Muscle of back (tissue), 11 donors: ENCODE measurements around the gene BRD3. TPM values are rescaled to one million over a fixed set of nuclear protein-coding genes. Genes with fewer than 3 reads are reported as not detected.

Experiments used
- DNase-seq, 3 donors: peaks; one replicate each; pipeline versions ENCODE4 v3.0.0 to v3.0.0-alpha.2; 2013
- polyA plus RNA-seq, 10 donors: library from polyadenylated mRNA; unstranded; fragments of 120-200 nt; gene quantifications; one replicate each; pipeline ENCODE4 v1.2.1, GENCODE V29; 2013; ENCODE audit not compliant: insufficient read length in 10 of 10

The BRD3 gene
- polyA plus RNA-seq, 10 donors, result 51.7 to 67.4 (median 58.4) TPM

DNA sequence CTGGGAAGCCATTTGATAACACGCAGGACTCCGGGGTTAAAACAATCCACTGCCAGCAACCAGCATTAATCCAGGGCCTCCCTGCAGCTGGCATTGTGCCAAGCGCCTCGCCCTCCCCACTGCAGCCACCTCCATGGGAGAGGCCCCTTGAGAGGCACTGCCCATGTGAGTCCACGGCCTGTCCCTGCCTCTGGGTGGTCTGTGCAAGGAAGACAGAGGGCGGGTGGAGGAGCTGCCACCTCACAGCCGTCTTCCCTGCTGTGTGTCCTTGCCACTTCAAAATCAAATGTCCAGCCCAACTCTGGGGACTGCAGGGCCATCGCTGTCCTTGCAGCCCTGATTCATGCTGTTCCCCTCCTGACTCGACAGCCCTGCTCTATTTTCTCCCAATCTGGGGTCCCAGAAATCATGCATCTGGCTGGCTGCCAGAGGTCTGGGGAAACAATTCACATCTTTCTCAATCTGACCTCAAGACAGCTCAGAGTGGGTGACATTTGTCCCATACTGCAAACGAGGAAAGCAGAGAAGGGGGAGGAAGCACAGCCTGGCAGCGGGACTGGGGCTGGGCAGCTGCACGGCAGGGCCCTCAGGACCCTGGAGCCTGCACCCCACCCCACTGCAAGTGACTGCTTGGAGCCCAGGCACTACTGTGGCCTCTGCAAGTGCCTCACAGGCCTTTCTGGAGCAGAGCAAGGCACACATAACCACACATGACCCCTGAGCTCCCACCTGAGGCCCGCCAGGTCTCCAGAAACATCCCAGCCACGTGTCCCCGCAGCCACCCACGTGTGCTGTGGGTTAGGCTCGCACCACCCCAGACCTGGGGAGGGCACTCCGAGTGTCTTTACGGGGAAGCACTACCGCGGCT, 26.8 kb downstream of the BRD3 start:
- no peak for DNase-seq

DNA sequence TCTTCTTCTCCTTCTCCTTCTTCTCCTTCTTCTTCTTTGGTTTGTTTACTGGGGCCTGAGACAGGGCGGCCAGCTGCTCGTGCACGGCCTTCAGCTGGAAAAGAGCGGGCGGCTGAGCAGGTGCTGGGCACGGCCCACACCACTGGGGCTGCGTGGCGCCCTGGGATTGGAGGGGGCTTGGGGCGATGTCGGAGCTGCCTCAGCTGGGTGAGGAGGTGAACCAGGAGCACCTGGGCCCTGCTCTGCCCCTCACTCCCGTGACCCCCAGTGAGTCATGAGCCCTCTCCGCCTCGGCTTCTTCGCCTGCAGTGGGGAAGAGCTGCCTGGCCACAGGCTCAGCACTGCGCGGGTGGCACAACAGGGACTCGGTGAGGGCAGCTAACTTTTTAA, 27.7 kb downstream of the BRD3 start:
- no peak for DNase-seq

DNA sequence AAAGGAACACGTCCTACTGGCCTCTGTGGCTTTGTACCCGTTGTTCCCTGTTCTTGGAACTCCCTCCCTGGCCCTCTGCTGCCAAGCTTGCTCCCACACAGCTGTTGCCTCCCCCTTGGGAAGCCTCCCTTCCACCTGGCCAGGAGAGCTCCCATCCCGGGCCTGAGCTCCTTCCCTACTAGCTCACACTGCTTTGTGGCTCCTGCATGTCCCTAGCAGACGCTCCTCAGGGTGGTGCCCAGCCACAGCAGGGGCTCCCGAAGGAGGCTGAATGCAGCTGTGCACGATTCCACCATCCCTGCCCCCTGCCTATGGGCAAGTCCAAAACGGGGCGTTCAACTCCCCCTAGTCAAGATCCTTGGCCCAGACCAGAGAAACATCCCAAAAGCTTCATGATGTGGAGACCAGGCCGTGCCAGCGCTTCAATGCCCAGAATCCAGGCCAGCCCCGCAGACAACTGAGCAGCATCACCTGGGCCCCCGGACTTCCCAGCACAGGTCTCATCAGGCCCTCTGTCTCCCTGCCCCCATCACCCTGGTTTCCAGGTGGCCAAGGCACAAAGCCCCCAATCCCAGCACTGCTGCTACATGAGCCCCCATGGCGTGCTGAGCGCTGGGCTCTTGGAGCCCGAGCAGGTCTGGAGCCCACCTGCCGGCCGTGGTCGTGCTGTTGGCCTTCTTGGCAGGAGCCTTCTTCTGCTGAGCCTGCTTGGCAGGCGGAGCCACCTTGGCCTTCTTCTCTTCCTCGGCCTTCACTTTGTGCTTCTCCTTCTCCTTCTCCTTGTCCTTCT, 28.2 kb downstream of the BRD3 start:
- DNase-seq, result no peak

DNA sequence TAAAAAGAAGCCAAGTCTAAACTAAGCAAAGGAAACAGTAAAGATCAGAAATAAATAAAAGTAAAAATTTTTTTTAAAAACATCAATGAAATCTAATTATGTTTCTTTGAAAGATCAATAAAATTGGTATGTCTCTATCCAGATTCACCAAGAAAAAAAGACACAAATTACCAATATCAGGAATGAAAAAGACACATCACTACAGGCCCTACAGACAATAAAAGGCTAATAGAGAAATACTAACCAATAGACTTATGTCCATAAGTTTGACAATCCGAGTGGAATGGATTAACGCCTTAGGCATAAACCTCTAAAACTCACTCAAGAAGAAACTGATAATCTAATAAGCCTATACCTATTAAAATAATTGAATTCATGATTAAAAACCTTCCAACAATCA, 30.2 kb downstream of the BRD3 start:
- DNase-seq, result no peak

DNA sequence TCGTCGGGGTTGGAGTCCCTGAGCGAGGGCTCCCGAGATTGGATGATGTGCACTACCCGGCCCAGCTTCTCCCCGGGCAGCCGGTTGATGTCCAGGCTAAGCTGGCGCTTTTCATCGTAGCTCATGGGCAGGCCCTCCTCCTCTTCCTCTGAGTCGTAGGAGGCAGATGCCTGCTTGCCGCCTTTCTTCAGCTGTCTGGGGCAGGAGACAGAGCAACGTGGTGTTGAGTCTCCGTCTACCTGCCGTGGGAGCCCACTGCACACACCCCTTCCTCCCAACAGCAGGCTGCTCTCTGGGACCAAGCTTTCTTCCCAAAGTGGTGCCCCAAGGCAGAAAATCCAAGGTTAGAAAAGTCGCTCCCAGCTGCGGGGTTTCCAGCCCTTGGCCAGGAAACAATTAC, 31.7 kb downstream of the BRD3 start:
- no peak for DNase-seq

DNA sequence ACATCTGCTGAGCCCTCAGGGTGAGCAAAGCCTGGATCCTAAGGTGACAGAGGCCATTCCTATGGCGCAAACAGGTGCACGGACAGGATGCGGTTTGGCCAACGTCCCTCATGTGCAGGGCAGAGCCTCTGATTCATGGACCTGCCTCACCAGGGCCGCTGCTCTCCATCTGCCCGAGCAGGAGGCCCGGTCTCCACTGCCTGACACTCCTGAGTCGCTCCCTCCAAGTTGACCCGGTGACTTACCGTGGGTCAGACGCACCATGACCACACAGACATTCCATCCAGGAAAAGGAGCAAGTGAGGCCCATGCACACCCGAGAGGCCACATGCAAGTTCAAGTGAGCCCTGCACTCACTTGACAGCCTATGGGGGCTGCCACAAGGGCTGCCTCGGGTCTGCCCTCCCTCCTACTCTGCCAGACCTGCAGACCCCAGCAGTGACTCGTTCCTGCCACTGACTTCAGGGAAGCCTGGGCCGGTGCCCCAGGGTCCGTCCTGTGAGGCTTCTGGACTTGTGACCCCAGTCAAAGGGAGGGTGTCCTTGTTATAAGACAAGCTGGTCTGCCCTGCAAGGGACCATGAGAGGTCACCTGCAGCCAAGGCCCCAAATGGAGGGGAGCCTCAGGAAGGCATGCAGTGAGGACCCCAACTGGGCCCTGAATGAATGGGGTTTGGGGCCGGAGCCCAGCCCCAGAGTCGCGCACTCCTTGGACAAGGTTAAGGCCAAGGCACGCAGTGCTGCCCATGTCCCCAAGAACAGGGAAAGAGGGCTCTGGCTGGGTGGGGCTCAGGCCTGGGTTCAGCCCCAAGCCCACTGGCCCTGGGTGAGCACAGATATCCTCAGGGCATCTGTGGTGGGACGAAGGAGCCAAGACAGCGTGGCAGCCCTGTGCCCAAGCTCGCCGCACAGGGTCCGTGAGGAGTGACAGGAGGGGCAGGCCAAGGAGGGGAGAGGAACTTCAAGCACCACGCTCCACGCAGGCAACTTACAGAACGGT, 32.5 kb downstream of the BRD3 start:
- no peak for DNase-seq

DNA sequence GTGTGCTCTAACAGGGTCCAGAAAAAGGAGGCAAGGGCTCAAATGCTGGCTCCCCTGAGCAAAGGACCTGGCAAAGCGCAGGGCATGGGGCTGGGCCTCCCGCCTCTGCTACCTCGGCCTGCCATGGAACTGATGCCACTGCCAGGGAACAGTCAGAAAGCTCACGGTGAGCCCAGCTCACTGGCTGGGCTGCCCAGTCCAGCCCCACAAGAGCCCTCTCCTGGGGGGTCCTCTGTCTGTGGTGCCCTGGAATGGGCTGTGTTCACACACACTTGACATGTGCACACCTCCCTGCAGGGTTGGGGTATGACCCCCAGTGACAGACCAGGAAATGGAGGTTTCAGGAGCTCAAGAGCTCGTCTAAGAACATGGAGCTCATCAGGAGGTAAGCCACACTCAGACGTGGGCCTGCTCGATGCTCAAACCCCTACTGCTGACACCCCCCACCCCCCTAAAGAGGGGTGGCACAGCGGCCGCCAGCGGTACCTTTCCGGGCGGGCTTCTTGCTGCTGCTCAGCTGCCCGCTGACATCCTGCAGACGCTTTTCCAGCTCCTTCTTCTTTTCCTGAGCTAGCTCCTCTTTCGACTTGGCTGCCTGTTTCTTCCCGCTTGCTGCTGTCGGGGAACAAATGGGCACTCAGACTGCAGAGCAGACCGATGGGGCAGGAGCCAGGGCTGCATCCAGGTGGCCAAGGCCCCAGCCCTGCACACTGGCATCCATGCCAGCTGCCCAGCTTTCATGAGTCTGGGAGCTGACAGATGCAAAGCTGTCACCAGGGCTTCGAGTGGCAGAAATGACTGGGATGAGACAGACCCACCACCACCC, 33.4 kb downstream of the BRD3 start:
- DNase-seq, result no peak

DNA sequence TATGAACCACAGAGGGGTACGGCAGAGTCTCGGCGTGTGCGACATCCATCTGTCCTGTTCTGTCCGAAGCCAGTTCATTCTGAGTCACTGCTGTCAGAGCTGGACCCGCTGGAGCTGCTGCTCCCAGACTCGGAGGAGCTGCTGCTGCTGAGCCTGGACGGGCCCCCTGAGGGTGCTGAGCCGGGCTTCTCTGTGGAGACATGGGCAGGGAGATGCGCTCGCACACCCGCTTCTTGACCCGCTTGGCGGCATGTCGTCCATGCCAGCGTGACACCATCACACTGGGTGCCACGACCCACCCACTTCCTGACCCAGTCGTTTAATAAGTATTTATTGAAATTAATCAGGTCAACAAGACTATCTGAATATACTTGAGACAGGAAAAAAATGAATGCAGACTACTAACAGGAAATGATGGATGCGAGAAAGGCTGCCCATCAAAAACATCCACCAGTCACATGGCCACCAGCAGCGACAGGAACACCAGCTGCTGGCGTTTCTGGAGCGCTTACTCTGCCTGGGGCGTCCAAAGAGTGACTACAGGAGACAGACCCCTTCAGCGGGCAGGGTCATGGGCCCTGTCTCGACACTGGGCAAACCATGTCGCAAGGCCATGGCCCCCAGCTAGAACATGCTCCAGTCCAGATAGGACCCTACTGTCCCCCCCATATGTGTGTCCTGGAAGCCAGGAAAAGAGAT, 34.2 kb downstream of the BRD3 start:
- no peak for DNase-seq

DNA sequence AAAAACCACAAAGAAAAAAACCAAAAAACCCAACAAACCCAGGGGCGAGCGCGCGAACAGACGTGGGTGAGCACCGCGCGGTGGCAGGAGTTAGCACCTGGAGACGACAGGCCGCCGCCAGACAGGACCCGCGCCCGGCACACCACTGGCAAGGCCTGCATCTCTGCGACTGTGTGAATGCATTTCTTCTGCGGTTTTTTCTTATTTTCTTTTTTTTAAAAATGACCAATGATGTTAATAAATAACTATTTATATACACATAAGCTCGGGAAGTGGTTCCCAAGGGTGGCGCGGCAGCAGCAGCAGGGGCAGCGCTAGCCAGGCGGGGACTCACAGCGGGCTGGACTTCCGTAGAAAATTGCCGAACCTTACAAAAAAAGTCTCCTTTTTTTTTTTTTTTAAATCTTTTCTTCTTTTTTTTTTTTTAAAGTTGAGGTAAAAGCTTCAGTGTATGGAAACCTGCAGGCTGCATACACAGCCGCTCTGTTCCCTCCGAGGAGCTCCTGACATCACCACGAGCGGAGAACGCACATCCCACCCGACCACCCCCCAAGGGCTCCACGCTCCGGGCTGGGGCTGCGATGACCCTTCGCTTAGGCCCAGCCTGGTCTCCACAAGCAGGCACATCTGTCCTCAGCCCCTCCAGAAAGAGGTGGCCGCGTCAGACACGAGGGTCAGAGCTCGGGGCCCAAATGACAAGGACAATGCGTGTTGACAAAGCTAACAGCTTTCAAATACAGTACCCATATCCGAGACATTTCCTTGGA, 35.2 kb downstream of the BRD3 start:
- no peak for DNase-seq

DNA sequence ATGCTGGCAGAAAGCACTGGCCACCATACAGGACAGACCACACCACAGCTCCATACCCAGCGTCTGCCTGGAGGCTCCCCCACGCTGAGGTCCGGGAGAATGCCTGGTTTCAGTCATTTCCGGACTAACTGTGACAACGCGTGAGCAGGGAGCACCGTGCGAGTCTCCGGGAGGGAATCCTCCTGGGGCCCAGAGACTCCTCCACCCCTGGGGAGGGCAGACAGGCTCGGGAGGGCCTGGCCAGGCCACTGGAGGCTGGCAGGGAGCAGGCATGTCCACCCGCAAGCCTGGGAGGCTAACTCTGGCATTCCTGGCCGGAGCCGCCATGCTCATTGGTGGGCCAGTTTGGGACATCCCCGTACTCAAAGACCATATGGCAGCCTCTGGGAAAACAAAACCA, 36.0 kb downstream of the BRD3 start:
- no peak for DNase-seq

DNA sequence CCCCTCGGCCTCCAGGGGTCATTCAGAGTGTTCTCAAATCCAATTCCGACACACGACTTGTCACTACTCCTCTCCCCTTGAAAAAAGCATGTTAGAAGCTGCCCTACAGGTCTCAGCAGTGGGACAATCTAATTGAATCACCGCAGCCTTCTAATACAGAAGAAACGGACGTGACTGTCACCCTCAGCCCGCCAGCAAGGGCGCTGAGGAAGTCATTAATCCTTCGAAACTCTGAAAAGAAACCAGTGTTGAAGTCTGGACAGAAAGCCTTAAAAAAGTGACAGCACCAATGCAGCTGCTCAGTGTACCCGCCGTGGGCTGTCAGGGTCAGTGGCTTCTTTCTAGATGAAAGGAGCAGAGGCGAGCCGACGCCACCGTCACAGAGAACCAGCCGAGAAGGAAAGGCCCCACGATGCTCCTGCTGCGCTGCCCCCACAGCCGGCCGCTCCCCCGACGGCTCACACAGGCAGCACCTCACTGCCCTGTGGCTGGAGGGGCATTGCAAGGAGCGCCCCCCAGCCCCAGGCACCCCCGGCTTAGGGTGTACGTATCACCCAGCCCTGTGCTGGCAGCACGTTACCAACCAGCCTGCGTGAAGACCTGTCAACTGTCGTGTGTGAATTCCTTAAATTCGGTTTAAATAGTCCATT, 36.9 kb downstream of the BRD3 start:
- DNase-seq, result no peak

DNA sequence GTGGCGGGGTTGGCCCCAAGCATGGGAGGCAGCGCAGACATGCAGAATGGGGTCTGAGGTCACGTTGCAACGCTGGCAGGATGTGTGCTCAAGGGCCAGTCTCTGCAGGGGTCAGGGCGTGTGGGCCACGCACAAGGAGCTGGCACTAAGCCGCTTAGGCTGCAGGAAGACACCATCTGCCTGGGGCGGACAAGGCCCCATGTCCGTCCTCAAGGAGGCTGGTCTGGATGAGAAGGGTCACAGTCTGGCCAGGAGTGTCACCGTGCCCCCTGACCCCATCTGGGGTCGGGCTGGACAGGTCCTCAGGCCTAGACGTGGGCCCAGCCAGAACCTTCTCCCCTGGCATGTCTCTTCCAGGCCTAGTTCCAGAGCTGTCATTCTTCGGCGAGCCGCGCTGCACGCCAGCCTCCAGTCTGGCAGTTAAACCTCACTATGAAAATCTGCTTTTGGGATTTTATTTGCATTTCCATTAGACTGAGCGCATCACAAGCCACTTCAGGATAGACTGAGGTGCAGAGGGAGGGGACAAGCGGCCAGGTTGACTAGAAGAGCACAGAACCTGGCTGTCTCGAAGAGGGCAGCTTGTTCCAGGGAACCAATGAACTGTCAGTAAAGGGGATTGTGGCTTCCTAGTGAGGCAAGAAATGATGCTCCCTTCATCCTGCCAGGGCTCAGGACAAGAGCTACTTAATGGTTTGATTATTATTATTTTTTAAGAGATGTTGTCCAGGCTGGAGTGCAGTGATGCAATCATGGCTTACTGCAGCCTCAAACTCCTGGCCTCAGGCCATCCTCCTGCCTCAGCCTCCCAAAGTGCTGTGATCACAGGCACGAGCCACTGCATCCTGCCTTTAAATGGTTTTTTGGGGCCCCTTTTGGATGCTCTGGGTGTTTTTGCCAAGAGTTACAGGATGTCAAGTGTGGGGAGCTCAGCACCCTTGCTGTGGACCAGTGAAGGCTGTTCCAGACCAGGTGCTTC, 38.3 kb downstream of the BRD3 start:
- DNase-seq, result no peak

DNA sequence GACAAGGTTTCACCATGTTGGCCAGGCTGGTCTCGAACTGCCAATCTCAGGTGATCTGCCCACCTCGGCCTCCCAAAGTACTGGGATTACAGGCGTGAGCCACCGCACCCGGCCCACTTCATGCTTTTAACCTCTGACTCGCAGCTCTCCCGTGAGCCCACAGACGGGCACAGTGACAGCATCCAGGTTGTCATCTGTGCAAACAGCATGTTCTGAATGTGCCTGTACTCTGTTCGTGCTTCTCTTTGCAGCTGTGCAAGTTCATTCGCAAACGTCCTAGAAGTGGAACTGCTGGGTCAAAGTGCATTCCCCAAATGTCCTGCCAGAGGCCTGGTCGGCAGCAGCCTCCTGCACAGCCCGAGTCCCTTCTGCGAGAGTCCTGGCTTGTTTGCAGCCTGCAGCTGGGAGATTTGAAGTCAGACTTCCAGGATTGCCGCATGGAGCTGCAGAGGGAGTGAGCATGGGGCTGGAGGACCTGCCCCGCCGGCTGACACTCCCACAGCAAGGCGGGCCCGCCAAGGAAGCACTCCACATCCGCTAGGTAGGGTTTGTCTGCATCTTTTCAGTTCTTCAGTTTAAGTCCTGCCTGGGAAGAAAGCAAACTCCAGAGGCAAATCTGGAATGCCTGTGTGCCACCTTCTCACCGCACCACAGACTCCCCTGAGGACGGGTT, 39.1 kb downstream of the BRD3 start:
- no peak for DNase-seq

DNA sequence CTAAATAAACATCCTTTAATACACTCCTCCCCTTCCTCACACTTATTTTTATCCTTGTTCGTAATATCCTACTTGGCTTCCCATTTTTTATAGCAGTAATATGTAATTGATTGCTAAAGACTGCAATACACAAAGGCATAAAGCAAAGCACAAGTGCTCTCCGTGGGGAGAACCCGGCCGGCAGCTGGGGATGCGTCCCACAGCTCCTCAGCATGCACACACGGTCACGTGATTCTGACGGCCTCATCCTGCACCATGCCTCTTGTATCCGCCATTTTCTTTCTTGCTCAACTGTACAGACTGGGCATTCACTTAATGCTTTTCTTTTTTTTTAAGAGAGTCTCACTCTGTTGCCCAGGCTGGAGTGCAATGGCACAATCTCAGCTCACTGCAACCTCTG, 39.8 kb downstream of the BRD3 start:
- DNase-seq, result no peak

DNA sequence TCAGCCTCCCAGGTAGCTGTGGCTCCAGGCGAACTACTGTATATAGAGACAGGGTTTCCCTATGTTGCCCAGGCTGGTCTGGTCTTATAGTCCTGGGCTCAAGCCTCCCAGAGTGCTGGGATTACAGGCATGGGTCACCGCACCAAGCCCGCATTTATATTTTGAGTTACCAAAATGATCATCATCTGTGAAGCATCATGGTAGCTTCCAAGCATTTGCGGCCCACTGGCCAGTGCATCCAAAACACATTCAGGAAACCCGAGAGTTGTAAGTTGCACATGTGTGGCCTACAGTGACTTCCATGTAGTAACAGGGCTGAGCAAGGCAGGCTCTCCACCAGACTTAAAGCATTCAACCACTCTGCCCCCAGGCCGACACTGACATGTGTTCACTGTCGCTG, 40.3 kb downstream of the BRD3 start:
- DNase-seq, result no peak

DNA sequence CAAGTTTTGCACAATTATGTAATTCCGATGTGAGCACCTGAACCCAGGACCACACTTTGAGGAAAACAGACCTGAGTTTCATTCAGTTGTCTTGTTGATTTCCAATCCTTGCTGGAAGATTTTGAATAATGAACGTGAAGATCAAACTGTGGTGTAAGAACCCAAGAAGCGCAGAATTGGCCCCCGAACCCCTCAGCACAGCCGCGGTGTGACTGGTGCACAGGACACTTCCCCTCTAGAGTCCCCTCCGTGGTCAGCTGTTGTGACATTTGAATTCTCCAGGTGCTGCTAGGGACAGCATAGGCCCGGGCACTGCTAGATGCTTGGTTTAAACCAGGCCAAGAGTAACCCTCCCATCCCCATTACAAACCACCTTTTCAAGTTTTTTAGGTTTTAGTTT, 40.8 kb downstream of the BRD3 start:
- no peak for DNase-seq

DNA sequence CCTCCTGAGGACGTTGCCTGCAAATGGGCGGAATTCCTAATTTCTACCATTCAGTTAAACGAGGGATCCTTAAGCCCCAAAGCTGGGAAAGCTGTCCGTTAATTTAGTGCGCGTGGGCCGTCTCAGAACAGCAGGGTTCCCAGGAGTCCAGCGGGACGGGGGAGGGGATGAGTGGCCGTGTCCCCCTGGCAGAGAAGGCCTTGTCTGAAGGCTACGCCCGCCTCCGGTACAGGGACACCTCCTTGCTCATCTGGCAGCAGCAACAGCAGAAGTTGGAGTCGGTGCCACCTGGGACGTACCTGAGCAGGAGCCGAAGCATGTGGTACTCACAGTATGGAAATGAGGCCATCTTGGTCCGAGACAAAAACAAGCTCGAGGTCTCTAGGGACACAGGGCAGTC, 41.2 kb downstream of the BRD3 start:
- no peak for DNase-seq
